HepG2 (cell line): ENCODE measurements around the gene PRSS53. TPM values are rescaled to one million over a fixed set of nuclear protein-coding genes. Genes with fewer than 3 reads are reported as not detected.
A peak's percentile ranks its signal among the peaks of the same experiment; 100 is the strongest.

ENCODE experiments used
- CEBPG ChIP-seq: IDR thresholded peaks from 2 replicates; pipeline ENCODE4 v1.6.1; 2016
- EZH2 ChIP-seq: conservative IDR thresholded peaks from 2 replicates; pipeline ENCODE4 v1.6.1; 2012; ENCODE audit warnings: mild to moderate bottlenecking, low read depth, low read length, moderate library complexity
- HNRNPL ChIP-seq: fragments of 200-400 bp; formaldehyde crosslinking; IDR thresholded peaks from 2 replicates; pipeline ENCODE4 v1.6.1; 2017; ENCODE audit warnings: mild to moderate bottlenecking, low read depth, low read length
- KDM5A ChIP-seq: fragments of 200-600 bp; sonication (generic); IDR thresholded peaks from 2 replicates; pipeline ENCODE4 v1.7.0; 2018; ENCODE audit warnings: antibody characterized with exemption, mild to moderate bottlenecking, low read length, borderline replicate concordance
- KLF13 ChIP-seq: sonication (generic); formaldehyde crosslinking; IDR thresholded peaks from 2 replicates; pipeline ENCODE4 v1.4.0; 2020; ENCODE audit warnings: mild to moderate bottlenecking, missing genetic modification reagents
- POLR2AphosphoS2 ChIP-seq: IDR thresholded peaks from 2 replicates; pipeline ENCODE4 v1.6.1; 2011; ENCODE audit warnings: low read depth, low read length, improper control_type of control experiment
- RFXANK ChIP-seq: IDR thresholded peaks from 2 replicates; pipeline ENCODE4 v1.6.1; 2016
- SNAI1 ChIP-seq: sonication (generic); formaldehyde crosslinking; IDR thresholded peaks from 2 replicates; pipeline ENCODE4 v1.5.0; 2020; ENCODE audit warnings: mild to moderate bottlenecking, missing genetic modification reagents, borderline replicate concordance
- SYNCRIP ChIP-seq: fragments of 200-400 bp; formaldehyde crosslinking; IDR thresholded peaks from 2 replicates; pipeline ENCODE4 v1.6.1; 2018; ENCODE audit warnings: mild to moderate bottlenecking, low read depth, low read length; ENCODE audit not compliant: insufficient read depth
- TMF1 ChIP-seq: sonication (generic); formaldehyde crosslinking; IDR thresholded peaks from 2 replicates; pipeline ENCODE4 v1.8.1; 2022; ENCODE audit warnings: low read depth, missing genetic modification reagents
- TOPORS ChIP-seq: sonication (generic); formaldehyde crosslinking; IDR thresholded peaks from 2 replicates; pipeline ENCODE4 v1.8.0; 2023; ENCODE audit warnings: mild to moderate bottlenecking, missing genetic modification reagents
- ZBTB38 ChIP-seq: sonication (generic); formaldehyde crosslinking; IDR thresholded peaks from 2 replicates; pipeline ENCODE4 v1.5.1; 2020; ENCODE audit warnings: mild to moderate bottlenecking, missing genetic modification reagents
- ZFX ChIP-seq: sonication (generic); formaldehyde crosslinking; IDR thresholded peaks from 2 replicates; pipeline ENCODE4 v1.4.0; 2020; ENCODE audit warnings: mild to moderate bottlenecking, low read depth, missing genetic modification reagents, moderate library complexity
- ZNF235 ChIP-seq: sonication (generic); formaldehyde crosslinking; IDR thresholded peaks from 2 replicates; pipeline ENCODE4 v1.8.1; 2023; ENCODE audit warnings: mild to moderate bottlenecking, missing genetic modification reagents, borderline replicate concordance
- ZNF451 ChIP-seq: sonication (generic); formaldehyde crosslinking; IDR thresholded peaks from 2 replicates; pipeline ENCODE4 v1.5.0; 2020; ENCODE audit warnings: mild to moderate bottlenecking, missing genetic modification reagents
- ZNF460 ChIP-seq: sonication (generic); formaldehyde crosslinking; IDR thresholded peaks from 2 replicates; pipeline ENCODE4 v1.5.1; 2020; ENCODE audit warnings: missing genetic modification reagents, mild to moderate bottlenecking, borderline replicate concordance
- ZNF501 ChIP-seq: sonication (generic); formaldehyde crosslinking; IDR thresholded peaks from 2 replicates; pipeline ENCODE4 v1.5.1; 2020; ENCODE audit warnings: mild to moderate bottlenecking, moderate library complexity, missing genetic modification reagents
- ZNF546 ChIP-seq: sonication (generic); formaldehyde crosslinking; conservative IDR thresholded peaks from 2 replicates; pipeline ENCODE4 v1.8.1; 2023; ENCODE audit warnings: mild to moderate bottlenecking, missing genetic modification reagents
- ZNF850 ChIP-seq: sonication (generic); formaldehyde crosslinking; conservative IDR thresholded peaks from 2 replicates; pipeline ENCODE4 v1.9.0; 2021; ENCODE audit warnings: mild to moderate bottlenecking, missing genetic modification reagents
- ZSCAN31 ChIP-seq: sonication (generic); formaldehyde crosslinking; IDR thresholded peaks from 2 replicates; pipeline ENCODE4 v1.5.0; 2020; ENCODE audit warnings: low read depth, mild to moderate bottlenecking, missing genetic modification reagents
- polyA plus RNA-seq, 8 experiments: library from polyadenylated mRNA; depleted of rRNA in 3 of 8; stranded (reverse) in 7 of 8; unstranded in 1 of 8; fragments of >200 nt; fragmentation: Illumina TruSeq in 4 of 8; extraction: Trizol in 4 of 8; gene quantifications; 2 replicates each; pipeline versions ENCODE4 v1.2.1 to v1.2.3, GENCODE V29; 2011 to 2016; ENCODE audit warnings: low read depth in 4 of 8, missing spikeins in 1 of 8, mixed read lengths in 1 of 8; ENCODE audit not compliant: insufficient read depth in 1 of 8
- total RNA-seq, 5 experiments: library from RNA; depleted of rRNA; stranded (reverse); fragments of >200 nt; fragmentation: Illumina TruSeq; extraction: Trizol; gene quantifications; 2 replicates each; pipeline ENCODE4 v1.2.3, GENCODE V29; 2016; ENCODE audit warnings: low read depth in 1 of 5
- TF ChIP-seq, protein P1 (sequence below), 2 experiments: sonication (generic) in 1 of 2; formaldehyde crosslinking in 1 of 2; IDR thresholded peaks; 2 replicates each; pipeline versions ENCODE4 v1.4.0 to v1.6.1; 2018 to 2020; ENCODE audit warnings: missing genetic modification reagents in 2 of 2, borderline replicate concordance in 1 of 2, low read depth in 1 of 2, mild to moderate bottlenecking in 1 of 2, missing biosample characterization in 1 of 2
- TF ChIP-seq, protein P2 (sequence below): sonication (generic); formaldehyde crosslinking; IDR thresholded peaks from 2 replicates; pipeline ENCODE4 v1.9.0; 2021; ENCODE audit warnings: missing genetic modification reagents, mild to moderate bottlenecking, borderline replicate concordance
- TF ChIP-seq, protein P3 (sequence below): IDR thresholded peaks from 2 replicates; pipeline ENCODE4 v1.6.1; 2016; ENCODE audit warnings: mild to moderate bottlenecking
- TF ChIP-seq, protein P4 (sequence below): IDR thresholded peaks from 2 replicates; pipeline ENCODE4 v1.6.1; 2016; ENCODE audit warnings: control low read depth

Gene PRSS53
- total and polyA plus RNA-seq, 2 of the 13 experiments (the other 11 are each of a cell fraction or from before 2014, with no cell fraction given) = 2.2 to 7.4 TPM

DNA sequence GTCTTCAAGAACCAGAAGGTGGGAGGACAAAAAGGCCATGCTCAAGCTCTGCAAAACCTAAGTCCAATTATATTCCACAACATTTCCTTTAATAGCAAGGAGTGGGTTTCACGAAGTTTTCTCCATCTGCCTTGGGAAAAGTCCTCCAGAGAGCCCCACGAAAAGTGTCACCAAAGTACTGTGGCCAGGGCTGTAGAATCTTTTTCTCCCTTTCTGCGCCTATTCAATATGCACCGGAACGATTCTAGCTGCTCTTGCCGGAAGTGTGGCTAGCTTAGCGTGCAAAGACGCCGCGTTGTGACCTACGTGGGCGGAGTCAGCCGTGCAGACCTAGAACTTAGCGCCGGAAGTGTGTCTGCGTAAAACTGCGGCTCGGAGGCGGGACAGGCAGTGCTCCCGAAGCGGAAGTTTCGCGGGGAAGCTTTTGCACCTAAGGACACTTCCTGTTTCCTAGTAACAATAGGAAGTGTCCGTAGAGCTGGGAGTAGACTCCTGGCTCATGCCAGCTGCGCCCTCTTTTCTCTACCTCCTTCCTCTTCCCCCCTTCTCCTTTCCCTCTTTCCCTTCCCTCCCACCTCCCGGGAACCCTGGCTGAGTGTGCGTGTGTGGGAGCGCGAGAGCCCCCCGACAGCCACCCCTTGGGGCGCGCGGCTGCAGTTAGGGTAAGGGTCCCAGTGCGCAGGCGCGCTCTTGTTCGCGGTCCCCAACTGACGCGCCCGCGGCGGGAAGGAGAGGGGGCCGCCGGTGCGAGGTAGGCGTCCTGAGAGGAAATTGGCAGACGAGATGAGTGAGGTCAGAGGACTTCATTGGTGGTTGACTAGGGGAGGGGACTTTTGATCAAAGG, 14.6 kb downstream of the PRSS53 start, which contains the start of the genes ZNF646 and ZNF668 (continued):
- TF ChIP-seq ZNF460 (no peak), EZH2 (no peak), ZNF235 (CRISPR knock-in tag) (0 out of 2 replicates have a peak, but pooled peaks have one; percentile 9), KDM5A (peak; percentile 97), CEBPG (peak; percentile 49; the same call in 1 of the 2 replicates), TOPORS (peak; percentile 35; the same call in 1 of the 2 replicates), ZNF850 (CRISPR knock-in tag) (no peak), TMF1 (peak; percentile 85), POLR2AphosphoS2 (peak; percentile 68; the same call in 1 of the 2 replicates), ZSCAN31 (no peak; the same call in 1 of the 2 replicates), SYNCRIP (no peak), ZFX (peak; percentile 32; the same call in 1 of the 2 replicates), ZNF546 (CRISPR knock-in tag) (no peak; the same call in none of the 2 replicates), HNRNPL (0 out of 2 replicates have a peak, but pooled peaks have one; percentile 19), SNAI1 (CRISPR knock-in tag) (no peak), KLF13 (CRISPR knock-in tag) (peak; percentile 24; the same call in 1 of the 2 replicates), ZNF501 (CRISPR knock-in tag) (peak; percentile 92; the same call in 1 of the 2 replicates), ZBTB38 (CRISPR knock-in tag) (peak; percentile 85), RFXANK (0 out of 2 replicates have a peak, but pooled peaks have one; percentile 21), ZNF451 (peak; percentile 81)
- TF ChIP-seq, protein P1, sequence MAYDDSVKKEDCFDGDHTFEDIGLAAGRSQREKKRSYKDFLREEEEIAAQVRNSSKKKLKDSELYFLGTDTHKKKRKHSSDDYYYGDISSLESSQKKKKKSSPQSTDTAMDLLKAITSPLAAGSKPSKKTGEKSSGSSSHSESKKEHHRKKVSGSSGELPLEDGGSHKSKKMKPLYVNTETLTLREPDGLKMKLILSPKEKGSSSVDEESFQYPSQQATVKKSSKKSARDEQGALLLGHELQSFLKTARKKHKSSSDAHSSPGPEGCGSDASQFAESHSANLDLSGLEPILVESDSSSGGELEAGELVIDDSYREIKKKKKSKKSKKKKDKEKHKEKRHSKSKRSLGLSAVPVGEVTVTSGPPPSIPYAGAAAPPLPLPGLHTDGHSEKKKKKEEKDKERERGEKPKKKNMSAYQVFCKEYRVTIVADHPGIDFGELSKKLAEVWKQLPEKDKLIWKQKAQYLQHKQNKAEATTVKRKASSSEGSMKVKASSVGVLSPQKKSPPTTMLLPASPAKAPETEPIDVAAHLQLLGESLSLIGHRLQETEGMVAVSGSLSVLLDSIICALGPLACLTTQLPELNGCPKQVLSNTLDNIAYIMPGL (CRISPR knock-in tag; IDR thresholded peaks at IDR 0.05; ENCODE audit: borderline replicate concordance in 1 of 2, low read depth in 1 of 2) = peak; percentile 63 to 67; a peak in 2 of 4 replicates
- TF ChIP-seq, protein P2, sequence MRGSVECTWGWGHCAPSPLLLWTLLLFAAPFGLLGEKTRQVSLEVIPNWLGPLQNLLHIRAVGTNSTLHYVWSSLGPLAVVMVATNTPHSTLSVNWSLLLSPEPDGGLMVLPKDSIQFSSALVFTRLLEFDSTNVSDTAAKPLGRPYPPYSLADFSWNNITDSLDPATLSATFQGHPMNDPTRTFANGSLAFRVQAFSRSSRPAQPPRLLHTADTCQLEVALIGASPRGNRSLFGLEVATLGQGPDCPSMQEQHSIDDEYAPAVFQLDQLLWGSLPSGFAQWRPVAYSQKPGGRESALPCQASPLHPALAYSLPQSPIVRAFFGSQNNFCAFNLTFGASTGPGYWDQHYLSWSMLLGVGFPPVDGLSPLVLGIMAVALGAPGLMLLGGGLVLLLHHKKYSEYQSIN (CRISPR knock-in tag) = no peak
- TF ChIP-seq, protein P3, sequence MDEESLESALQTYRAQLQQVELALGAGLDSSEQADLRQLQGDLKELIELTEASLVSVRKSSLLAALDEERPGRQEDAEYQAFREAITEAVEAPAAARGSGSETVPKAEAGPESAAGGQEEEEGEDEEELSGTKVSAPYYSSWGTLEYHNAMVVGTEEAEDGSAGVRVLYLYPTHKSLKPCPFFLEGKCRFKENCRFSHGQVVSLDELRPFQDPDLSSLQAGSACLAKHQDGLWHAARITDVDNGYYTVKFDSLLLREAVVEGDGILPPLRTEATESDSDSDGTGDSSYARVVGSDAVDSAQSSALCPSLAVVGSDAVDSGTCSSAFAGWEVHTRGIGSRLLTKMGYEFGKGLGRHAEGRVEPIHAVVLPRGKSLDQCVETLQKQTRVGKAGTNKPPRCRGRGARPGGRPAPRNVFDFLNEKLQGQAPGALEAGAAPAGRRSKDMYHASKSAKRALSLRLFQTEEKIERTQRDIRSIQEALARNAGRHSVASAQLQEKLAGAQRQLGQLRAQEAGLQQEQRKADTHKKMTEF (CRISPR knock-in tag) = peak; percentile 84; the same call in 1 of the 2 replicates
- TF ChIP-seq, protein P4, sequence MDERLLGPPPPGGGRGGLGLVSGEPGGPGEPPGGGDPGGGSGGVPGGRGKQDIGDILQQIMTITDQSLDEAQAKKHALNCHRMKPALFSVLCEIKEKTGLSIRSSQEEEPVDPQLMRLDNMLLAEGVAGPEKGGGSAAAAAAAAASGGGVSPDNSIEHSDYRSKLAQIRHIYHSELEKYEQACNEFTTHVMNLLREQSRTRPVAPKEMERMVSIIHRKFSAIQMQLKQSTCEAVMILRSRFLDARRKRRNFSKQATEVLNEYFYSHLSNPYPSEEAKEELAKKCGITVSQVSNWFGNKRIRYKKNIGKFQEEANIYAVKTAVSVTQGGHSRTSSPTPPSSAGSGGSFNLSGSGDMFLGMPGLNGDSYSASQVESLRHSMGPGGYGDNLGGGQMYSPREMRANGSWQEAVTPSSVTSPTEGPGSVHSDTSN (CRISPR knock-in tag) = peak; percentile 49; the same call in 1 of the 2 replicates
